ENCODE results near the gene MOB3A. TPM values are rescaled to one million over a fixed set of nuclear protein-coding genes. Genes with fewer than 3 reads are reported as not detected.

MOB3A gene
- total and polyA plus RNA-seq, 7 experiments from 2014 or later, result 49.5 to 269 (median 114) TPM

DNA sequence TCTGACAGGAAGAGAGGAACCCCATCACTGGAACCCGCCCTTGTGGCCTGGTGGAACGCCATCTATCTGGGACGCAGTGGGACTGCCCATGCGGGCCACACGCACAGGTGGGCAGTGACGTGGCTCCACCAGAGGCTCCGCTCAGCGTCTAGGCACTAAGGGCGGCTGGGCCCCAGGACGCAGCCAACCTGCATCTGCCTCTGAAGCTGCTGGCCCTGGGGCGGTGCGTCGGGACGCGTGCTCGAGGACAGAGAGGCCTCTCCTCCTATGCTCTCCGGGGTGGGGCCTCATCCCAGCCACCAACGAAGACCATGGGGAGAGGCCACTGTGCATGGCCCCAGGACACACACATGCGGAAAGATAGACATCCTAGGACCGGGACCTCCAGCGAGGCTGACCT lies 18.7 kb upstream of the MOB3A start:
- Histone ChIP-seq H3K4me3 (ENCODE audit: low read length) (no peak overlapping the region), H3K4me1 (ENCODE audit: control insufficient read depth in 2 of 2, insufficient read depth in 2 of 2, low read length in 2 of 2) (peaks cover 0 to 12% of the 10 kb centered on the region in 2 donors), H3K9me3 (ENCODE audit: control insufficient read depth in 2 of 3, low read length in 3 of 3) (no peaks in the 10 kb centered on the region), H3K27ac (ENCODE audit: low read depth, low read length) (no peak overlapping the region), H3K27me3 (ENCODE audit: control insufficient read depth in 2 of 2, insufficient read depth in 2 of 2, low read length in 2 of 2) (no peaks in the 10 kb centered on the region), H3K36me3 (ENCODE audit: control insufficient read depth in 2 of 3, insufficient read depth in 3 of 3, low read length in 3 of 3) (peaks cover 0 to 95% (median 14%) of the 10 kb centered on the region in 3 experiments)
- H3K36me3 Mint-ChIP-seq, result peaks cover 9 to 32% (median 9%) of the 10 kb centered on the region in 5 donors
- H3K9me3 Mint-ChIP-seq, result no peaks in the 10 kb centered on the region
- POLR2A ChIA-PET, result no interaction called here
- intact Hi-C loops (cut with micrococcal nuclease), result no loop called here
- DNase-seq (no peak), ATAC-seq (no peak)
- H3K27ac Mint-ChIP-seq, result no peak overlapping the region
- H3K27me3 Mint-ChIP-seq, result no peaks in the 10 kb centered on the region
- peaks cover 0 to 10% (median 0%) of the 10 kb centered on the region in 7 donors for H3K4me1 Mint-ChIP-seq
- CTCF ChIA-PET, result no interaction called here
- H3K4me3 Mint-ChIP-seq, result no peak overlapping the region

DNA sequence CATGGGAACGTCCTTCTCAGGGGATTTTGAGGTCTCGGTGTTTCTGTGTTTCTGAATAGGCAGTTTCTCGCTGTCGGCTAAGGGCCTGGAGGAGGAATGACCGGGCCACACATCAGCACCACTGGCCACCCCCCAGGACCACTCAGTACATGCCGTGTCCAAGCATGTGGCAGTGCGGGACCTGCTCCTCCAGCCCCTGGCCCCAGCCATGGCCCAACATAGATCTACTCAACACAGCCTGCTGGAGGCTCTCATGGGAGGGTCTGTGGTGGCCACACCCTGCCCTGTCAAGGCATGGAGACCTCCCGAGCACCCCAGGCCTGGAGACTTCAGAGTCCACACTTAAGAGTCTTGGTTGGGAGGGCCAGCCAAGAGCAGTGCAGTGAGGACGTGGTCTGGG lies 18.1 kb upstream of the MOB3A start:
- H3K36me3 ChIP-seq (ENCODE audit: control insufficient read depth in 2 of 3, insufficient read depth in 3 of 3, low read length in 3 of 3), result peaks cover 0 to 98% (median 14%) of the 10 kb centered on the region in 3 experiments
- CTCF ChIA-PET, result no interaction called here
- POLR2A ChIA-PET, result no interaction called here
- intact Hi-C loops (cut with micrococcal nuclease), result no loop called here
- no peaks in the 10 kb centered on the region for H3K27me3 Mint-ChIP-seq
- DNase-seq (no peak), ATAC-seq (no peak)
- no peak overlapping the region for H3K4me3 ChIP-seq (ENCODE audit: low read length)
- H3K36me3 Mint-ChIP-seq, result peaks cover 9 to 34% (median 10%) of the 10 kb centered on the region in 5 donors
- peaks cover 0 to 12% of the 10 kb centered on the region in 2 donors for H3K4me1 ChIP-seq (ENCODE audit: control insufficient read depth in 2 of 2, insufficient read depth in 2 of 2, low read length in 2 of 2)
- no peak overlapping the region for H3K4me3 Mint-ChIP-seq
- peak overlapping the region in 3 of 9 donors; percentile 35 to 68 (median 36) for H3K27ac Mint-ChIP-seq
- no peaks in the 10 kb centered on the region for H3K9me3 Mint-ChIP-seq
- no peak overlapping the region for H3K27ac ChIP-seq (ENCODE audit: low read depth, low read length)
- peaks cover 0 to 10% (median 0%) of the 10 kb centered on the region in 7 donors for H3K4me1 Mint-ChIP-seq
- no peaks in the 10 kb centered on the region for H3K9me3 ChIP-seq (ENCODE audit: control insufficient read depth in 2 of 3, low read length in 3 of 3)
- no peaks in the 10 kb centered on the region for H3K27me3 ChIP-seq (ENCODE audit: control insufficient read depth in 2 of 2, insufficient read depth in 2 of 2, low read length in 2 of 2)

DNA sequence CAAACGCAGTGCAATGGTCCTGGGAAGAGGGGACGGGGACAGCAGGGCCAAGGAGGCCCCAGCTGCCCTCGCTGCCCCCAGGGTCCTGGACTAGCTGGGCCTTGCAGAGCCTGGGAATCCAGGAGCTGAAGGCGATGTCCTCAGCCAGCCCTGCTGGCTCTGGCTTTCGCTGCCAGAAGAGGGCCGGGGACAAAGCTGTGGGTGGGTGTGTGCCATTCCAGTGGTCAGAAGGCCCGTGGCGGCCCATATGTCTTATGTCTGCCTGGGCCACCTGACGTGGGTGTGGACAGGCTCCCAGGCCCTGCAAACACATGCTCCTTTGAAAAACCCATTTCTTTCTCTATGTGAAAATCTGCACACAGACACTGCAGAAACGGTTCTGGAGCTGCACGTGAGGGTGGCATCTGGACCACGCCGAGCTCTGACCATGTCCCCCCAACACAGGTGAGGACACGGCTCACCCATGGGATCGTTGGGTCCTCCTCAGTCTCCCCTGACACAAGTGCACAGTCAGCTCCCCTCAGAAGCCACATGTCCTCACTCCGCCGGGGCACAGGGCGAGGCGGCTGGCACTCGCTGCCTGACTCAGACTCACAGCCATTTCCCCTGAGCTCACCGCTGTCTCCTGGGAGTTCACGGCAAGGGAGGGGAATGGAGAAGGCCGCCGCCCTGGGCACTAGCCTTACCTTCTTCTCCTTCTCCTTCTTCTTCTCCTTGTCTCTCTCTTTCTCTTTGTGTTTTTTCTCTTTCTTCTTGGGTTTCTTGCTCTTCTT lies 17.5 kb upstream of the MOB3A start:
- ChIA-PET CTCF (no interaction called here), POLR2A (no interaction called here)
- no peak for DNase-seq
- Histone ChIP-seq H3K36me3 (ENCODE audit: control insufficient read depth in 2 of 3, insufficient read depth in 3 of 3, low read length in 3 of 3) (peaks cover 0 to 98% (median 14%) of the 10 kb centered on the region in 3 experiments), H3K4me3 (ENCODE audit: low read length) (no peak overlapping the region), H3K9me3 (ENCODE audit: control insufficient read depth in 2 of 3, low read length in 3 of 3) (no peaks in the 10 kb centered on the region), H3K4me1 (ENCODE audit: control insufficient read depth in 2 of 2, insufficient read depth in 2 of 2, low read length in 2 of 2) (peaks cover 0 to 12% of the 10 kb centered on the region in 2 donors), H3K27ac (ENCODE audit: low read depth, low read length) (no peak overlapping the region), H3K27me3 (ENCODE audit: control insufficient read depth in 2 of 2, insufficient read depth in 2 of 2, low read length in 2 of 2) (no peaks in the 10 kb centered on the region)
- Mint-ChIP-seq H3K4me1 (peaks cover 0 to 10% (median 0%) of the 10 kb centered on the region in 7 donors), H3K9me3 (no peaks in the 10 kb centered on the region), H3K36me3 (peaks cover 6 to 32% (median 11%) of the 10 kb centered on the region in 5 donors), H3K27me3 (no peaks in the 10 kb centered on the region), H3K27ac (peak overlapping the region in 4 of 9 donors; percentile 35 to 68 (median 44)), H3K4me3 (no peak overlapping the region)
- intact Hi-C loops (cut with micrococcal nuclease), result no loop called here
- no peak for ATAC-seq

GRCh38 chr19:2112516-2113320 lies 16.6 kb upstream of the MOB3A start:
- CTCF ChIA-PET, result no interaction called here
- Mint-ChIP-seq H3K36me3 (peaks cover 5 to 32% (median 14%) of the 10 kb centered on the region in 5 donors), H3K9me3 (no peaks in the 10 kb centered on the region), H3K4me1 (peaks cover 0 to 10% (median 0%) of the 10 kb centered on the region in 7 donors), H3K27me3 (no peaks in the 10 kb centered on the region), H3K4me3 (no peak overlapping the region), H3K27ac (peak overlapping the region in 1 of 9 donors; percentile 18)
- no peak overlapping the region for H3K4me3 ChIP-seq (ENCODE audit: low read length)
- H3K27me3 ChIP-seq (ENCODE audit: control insufficient read depth in 2 of 2, insufficient read depth in 2 of 2, low read length in 2 of 2), result no peaks in the 10 kb centered on the region
- peaks cover 0 to 12% of the 10 kb centered on the region in 2 donors for H3K4me1 ChIP-seq (ENCODE audit: control insufficient read depth in 2 of 2, insufficient read depth in 2 of 2, low read length in 2 of 2)
- peak; percentile 30 for ATAC-seq
- no peaks in the 10 kb centered on the region for H3K9me3 ChIP-seq (ENCODE audit: control insufficient read depth in 2 of 3, low read length in 3 of 3)
- H3K27ac ChIP-seq (ENCODE audit: low read depth, low read length), result no peak overlapping the region
- H3K36me3 ChIP-seq (ENCODE audit: control insufficient read depth in 2 of 3, insufficient read depth in 3 of 3, low read length in 3 of 3), result peaks cover 0 to 98% (median 9%) of the 10 kb centered on the region in 3 experiments
- intact Hi-C loops (cut with micrococcal nuclease), result no loop called here
- DNase-seq, result no peak
- POLR2A ChIA-PET, result no interaction called here

DNA sequence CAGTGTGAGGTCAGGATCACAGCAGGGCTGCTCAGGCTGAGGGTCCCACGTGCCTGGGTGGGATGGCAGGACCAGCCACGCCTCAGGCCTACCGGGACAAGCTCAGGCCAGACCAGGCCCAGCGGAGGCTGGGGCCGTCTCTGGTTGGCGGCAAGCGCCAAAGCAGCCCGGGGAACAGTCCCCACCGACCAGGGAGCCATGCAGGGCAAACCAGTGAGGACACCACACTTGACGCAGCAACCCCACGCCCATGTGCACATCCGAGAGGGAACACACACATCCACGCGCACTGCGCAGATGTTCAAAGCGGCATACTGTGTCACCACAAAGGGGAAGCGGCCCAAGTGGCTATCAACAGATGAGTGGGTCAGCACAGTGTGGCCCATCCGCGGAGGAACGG lies 15.8 kb upstream of the MOB3A start:
- Histone ChIP-seq H3K4me1 (ENCODE audit: control insufficient read depth in 2 of 2, insufficient read depth in 2 of 2, low read length in 2 of 2) (peaks cover 0 to 12% of the 10 kb centered on the region in 2 donors), H3K27me3 (ENCODE audit: control insufficient read depth in 2 of 2, insufficient read depth in 2 of 2, low read length in 2 of 2) (no peaks in the 10 kb centered on the region), H3K36me3 (ENCODE audit: control insufficient read depth in 2 of 3, insufficient read depth in 3 of 3, low read length in 3 of 3) (peaks cover 0 to 95% (median 9%) of the 10 kb centered on the region in 3 experiments), H3K4me3 (ENCODE audit: low read length) (no peak overlapping the region), H3K27ac (ENCODE audit: low read depth, low read length) (no peak overlapping the region), H3K9me3 (ENCODE audit: control insufficient read depth in 2 of 3, low read length in 3 of 3) (no peaks in the 10 kb centered on the region)
- ChIA-PET CTCF (no interaction called here), POLR2A (no interaction called here)
- Mint-ChIP-seq H3K9me3 (no peaks in the 10 kb centered on the region), H3K27ac (no peak overlapping the region), H3K27me3 (no peaks in the 10 kb centered on the region), H3K36me3 (peaks cover 6 to 37% (median 18%) of the 10 kb centered on the region in 5 donors), H3K4me3 (no peak overlapping the region), H3K4me1 (peaks cover 0 to 10% (median 0%) of the 10 kb centered on the region in 7 donors)
- ATAC-seq (no peak), DNase-seq (no peak)
- intact Hi-C loops (cut with micrococcal nuclease), result no loop called here

- H3K27ac Mint-ChIP-seq, result no peak overlapping the region
- Histone ChIP-seq H3K4me1 (ENCODE audit: control insufficient read depth in 2 of 2, insufficient read depth in 2 of 2, low read length in 2 of 2) (peaks cover 0 to 12% of the 10 kb centered on the region in 2 donors), H3K27me3 (ENCODE audit: control insufficient read depth in 2 of 2, insufficient read depth in 2 of 2, low read length in 2 of 2) (no peaks in the 10 kb centered on the region), H3K36me3 (ENCODE audit: control insufficient read depth in 2 of 3, insufficient read depth in 3 of 3, low read length in 3 of 3) (peaks cover 0 to 95% (median 9%) of the 10 kb centered on the region in 3 experiments), H3K4me3 (ENCODE audit: low read length) (no peak overlapping the region), H3K9me3 (ENCODE audit: control insufficient read depth in 2 of 3, low read length in 3 of 3) (no peaks in the 10 kb centered on the region), H3K27ac (ENCODE audit: low read depth, low read length) (no peak overlapping the region)
- H3K36me3 Mint-ChIP-seq, result peaks cover 9 to 42% (median 23%) of the 10 kb centered on the region in 5 donors
- H3K4me1 Mint-ChIP-seq, result peaks cover 0 to 10% (median 0%) of the 10 kb centered on the region in 7 donors
- H3K4me3 Mint-ChIP-seq, result no peak overlapping the region
- DNase-seq (no peak), ATAC-seq (no peak)
- intact Hi-C loops (cut with micrococcal nuclease), result no loop called here
- CTCF ChIA-PET, result no interaction called here
- no peaks in the 10 kb centered on the region for H3K27me3 Mint-ChIP-seq
- no peaks in the 10 kb centered on the region for H3K9me3 Mint-ChIP-seq
- POLR2A ChIA-PET, result no interaction called here
Measured at GRCh38 chr19:2111425-2111824, 15.3 kb upstream of the MOB3A start.
